ENCODE data around the gene TM7SF2. TPM values are rescaled to one million over a fixed set of nuclear protein-coding genes. Genes with fewer than 3 reads are reported as not detected.

TM7SF2 gene
- total and polyA plus RNA-seq, 3 donors from 2014 or later, result 36.4 to 49.6 (median 42.0) TPM

GRCh38 chr11:65083834-65084597 lies 27.7 kb upstream of the TM7SF2 start, which contains the start of the genes CDCA5 and ZFPL1:
TSS of gene CDCA5 (minus strand) at chr11:65084040. CDS start at chr11:65083978, 62 bp downstream.
TSS of gene ZFPL1 (plus strand) at chr11:65084222. CDS start at chr11:65084699, 477 bp downstream.
- no peaks in the 10 kb centered on the region for H3K9me3 ChIP-seq
- peak within 1 kb of the TSS; percentile 86 to 96 for H3K4me3 ChIP-seq
- intact Hi-C loops (cut with DNase I; ENCODE audit: low total_unique reads), result no loop called here
- 0 to 1% methylated on average over 64 to 79 of the region's 79 CpGs for WGBS, 2 donors
- peak within 1 kb of the TSS; percentile 92 to 93 for H3K27ac ChIP-seq
- no peaks in the 10 kb centered on the region for H3K36me3 ChIP-seq (ENCODE audit: low read depth, missing control alignments)
- TF ChIP-seq POLR2A (IDR thresholded peaks at IDR 0.05), result peak; percentile 7
- peak in 2 of 3 experiments; percentile 9 to 46 for TF ChIP-seq CTCF (IDR thresholded peaks at IDR 0.05)
- H3K27me3 ChIP-seq, result no peaks in the 10 kb centered on the region
- peaks cover 14% of the 10 kb centered on the region for H3K4me1 ChIP-seq
- DNase-seq, result peak; percentile 96

GRCh38 chr11:65084598-65085375 lies 26.9 kb upstream of the TM7SF2 start:
- intact Hi-C loops (cut with DNase I; ENCODE audit: low total_unique reads), result no loop called here
- Histone ChIP-seq H3K4me1 (peaks cover 14% of the 10 kb centered on the region), H3K27ac (peak overlapping the region; percentile 92 to 93), H3K9me3 (no peaks in the 10 kb centered on the region), H3K36me3 (ENCODE audit: low read depth, missing control alignments) (no peaks in the 10 kb centered on the region), H3K4me3 (peak overlapping the region; percentile 86 to 96), H3K27me3 (no peaks in the 10 kb centered on the region)
- TF ChIP-seq CTCF (IDR thresholded peaks at IDR 0.05) (no peak), POLR2A (IDR thresholded peaks at IDR 0.05) (no peak)
- DNase-seq, result no peak
- WGBS, 2 donors, result 38 to 39% methylated on average over 9 to 23 of the region's 23 CpGs

GRCh38 chr11:65085446-65085845 lies 26.2 kb upstream of the TM7SF2 start:
- Histone ChIP-seq H3K4me3 (no peak overlapping the region), H3K36me3 (ENCODE audit: low read depth, missing control alignments) (no peaks in the 10 kb centered on the region), H3K4me1 (peaks cover 14% of the 10 kb centered on the region), H3K27me3 (no peaks in the 10 kb centered on the region), H3K27ac (no peak overlapping the region), H3K9me3 (no peaks in the 10 kb centered on the region)
- 93% methylated on average over 4 of the region's 4 CpGs for WGBS, 2 donors
- DNase-seq, result no peak
- TF ChIP-seq POLR2A (IDR thresholded peaks at IDR 0.05) (no peak), CTCF (IDR thresholded peaks at IDR 0.05) (no peak)
- intact Hi-C loops (cut with DNase I; ENCODE audit: low total_unique reads), result no loop called here

GRCh38 chr11:65086809-65087208 lies 24.9 kb upstream of the TM7SF2 start:
- no peak overlapping the region for H3K4me3 ChIP-seq
- WGBS, 2 donors, result 88 to 91% methylated on average over 8 to 9 of the region's 9 CpGs
- TF ChIP-seq POLR2A (IDR thresholded peaks at IDR 0.05) (no peak), CTCF (IDR thresholded peaks at IDR 0.05) (no peak)
- H3K4me1 ChIP-seq, result peaks cover 14% of the 10 kb centered on the region
- H3K36me3 ChIP-seq (ENCODE audit: low read depth, missing control alignments), result no peaks in the 10 kb centered on the region
- H3K9me3 ChIP-seq, result no peaks in the 10 kb centered on the region
- no peak overlapping the region for H3K27ac ChIP-seq
- no peaks in the 10 kb centered on the region for H3K27me3 ChIP-seq
- no peak for DNase-seq
- intact Hi-C loops (cut with DNase I; ENCODE audit: low total_unique reads), result no loop called here
